HG03103 (cell line): ENCODE measurements around the gene RBFOX1.

Experiments used
- ATAC-seq: cut with Tn5 transposase; IDR thresholded peaks from one replicate; pipeline ENCODE4 v1.9.1; 2021; ENCODE audit warnings: low read depth; ENCODE audit not compliant: unreplicated experiment

RBFOX1 gene

DNA sequence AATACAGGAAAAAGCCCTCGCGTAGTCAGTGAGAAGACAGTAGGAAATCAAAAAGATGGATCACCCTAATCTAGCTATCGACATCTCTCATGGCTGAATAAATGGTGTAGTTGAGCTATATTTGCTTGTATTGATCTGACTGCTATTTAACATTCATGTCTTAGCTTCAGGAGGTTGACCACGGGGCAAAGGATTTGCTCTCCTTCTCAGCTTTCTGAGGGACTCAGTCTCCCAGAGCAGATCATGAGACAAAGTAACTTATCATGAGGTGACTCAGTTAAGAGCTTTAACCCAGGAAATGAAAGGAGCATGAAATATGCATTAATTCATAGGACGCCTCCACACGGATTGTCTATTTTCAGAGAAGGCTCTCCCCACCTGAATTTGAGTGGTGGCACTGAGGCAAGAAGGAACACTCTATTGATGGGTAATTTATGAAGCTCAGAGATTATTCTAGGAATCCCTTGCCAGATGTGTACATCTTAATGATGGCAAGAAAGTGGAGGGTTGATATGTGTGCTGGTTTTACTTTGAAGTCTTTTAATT is 608 bp downstream of the RBFOX1 start:
- ATAC-seq, result no peak

GRCh38 chr16:7334801-7335560 is 2.3 kb downstream of the RBFOX1 start:
- no peak for ATAC-seq

DNA sequence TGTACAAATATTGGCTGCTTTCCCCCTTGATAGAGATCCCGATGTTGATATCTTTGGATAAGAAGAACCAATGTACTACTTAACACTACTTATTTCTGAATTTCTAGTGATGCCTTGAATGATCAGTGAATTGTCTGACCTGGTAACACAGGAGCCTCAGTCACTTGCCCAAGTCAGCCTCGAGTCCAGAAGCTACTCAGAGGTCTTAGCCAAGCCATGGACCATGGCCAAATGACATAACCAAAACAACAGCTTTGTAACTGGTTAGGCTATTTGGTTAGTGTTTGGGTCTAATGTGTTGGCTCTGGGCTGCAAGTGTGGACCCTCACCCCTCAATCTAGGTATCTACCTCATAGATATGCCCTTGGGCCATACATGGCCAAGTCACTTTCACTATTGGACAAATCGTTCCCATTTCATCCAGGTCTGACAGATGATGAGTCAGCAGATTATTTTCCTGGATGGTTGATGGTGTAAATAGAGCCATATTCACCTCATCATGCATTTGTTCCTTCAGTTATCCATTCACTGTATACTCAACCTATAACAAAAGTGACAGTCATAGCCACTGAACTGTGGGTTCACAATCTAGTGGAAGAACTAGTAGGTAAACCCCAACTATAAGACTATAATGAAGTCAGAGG is 3.5 kb downstream of the RBFOX1 start:
- no peak for ATAC-seq

- no peak for ATAC-seq
Observed at GRCh38 chr16:7336742-7337141, 4.1 kb downstream of the RBFOX1 start.

GRCh38 chr16:7338826-7339225 is 6.2 kb downstream of the RBFOX1 start:
- no peak for ATAC-seq

GRCh38 chr16:7339700-7340099 is 7.1 kb downstream of the RBFOX1 start:
- ATAC-seq, result no peak

DNA sequence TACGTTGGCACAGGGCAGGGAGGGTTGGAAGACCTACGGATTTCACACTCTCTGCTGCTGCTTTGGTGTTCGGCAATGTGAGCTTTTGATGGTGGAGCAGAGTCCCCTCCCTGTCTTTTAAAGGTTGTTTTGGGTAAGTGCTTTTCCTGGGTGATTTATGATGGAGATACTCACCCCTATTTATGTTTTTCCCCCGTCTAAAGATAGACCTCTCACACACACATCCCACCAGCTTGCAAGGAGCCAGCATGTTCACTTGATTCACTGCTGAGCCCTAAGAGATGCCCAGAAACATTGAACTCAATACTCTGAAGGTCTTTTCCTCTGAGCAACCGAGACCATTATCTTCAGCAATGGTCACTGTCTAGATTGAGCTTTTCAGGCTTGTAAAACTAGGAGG is 8.3 kb downstream of the RBFOX1 start:
- ATAC-seq, result no peak

- ATAC-seq, result no peak
Observed at GRCh38 chr16:7342598-7342997, 10.0 kb downstream of the RBFOX1 start.

DNA sequence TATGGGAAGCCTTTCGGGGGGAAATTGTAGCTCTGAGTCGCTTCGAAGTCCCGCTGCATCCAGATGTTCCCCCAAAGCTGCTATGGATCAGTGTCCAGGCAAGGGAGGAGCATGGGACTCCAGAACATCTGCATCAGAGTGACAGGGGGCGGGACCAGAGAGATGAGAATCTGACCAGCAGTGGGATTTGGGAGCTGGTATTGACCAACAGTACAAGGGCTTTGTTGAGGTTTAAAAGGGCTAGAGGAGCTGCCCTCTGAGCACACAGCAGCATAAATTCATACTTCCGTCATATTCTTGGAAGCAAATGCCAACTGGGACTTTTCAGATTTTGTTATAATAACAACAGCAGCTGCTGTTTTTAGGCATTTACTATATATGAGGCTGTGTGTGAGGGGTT is 10.6 kb downstream of the RBFOX1 start:
- ATAC-seq, result no peak

DNA sequence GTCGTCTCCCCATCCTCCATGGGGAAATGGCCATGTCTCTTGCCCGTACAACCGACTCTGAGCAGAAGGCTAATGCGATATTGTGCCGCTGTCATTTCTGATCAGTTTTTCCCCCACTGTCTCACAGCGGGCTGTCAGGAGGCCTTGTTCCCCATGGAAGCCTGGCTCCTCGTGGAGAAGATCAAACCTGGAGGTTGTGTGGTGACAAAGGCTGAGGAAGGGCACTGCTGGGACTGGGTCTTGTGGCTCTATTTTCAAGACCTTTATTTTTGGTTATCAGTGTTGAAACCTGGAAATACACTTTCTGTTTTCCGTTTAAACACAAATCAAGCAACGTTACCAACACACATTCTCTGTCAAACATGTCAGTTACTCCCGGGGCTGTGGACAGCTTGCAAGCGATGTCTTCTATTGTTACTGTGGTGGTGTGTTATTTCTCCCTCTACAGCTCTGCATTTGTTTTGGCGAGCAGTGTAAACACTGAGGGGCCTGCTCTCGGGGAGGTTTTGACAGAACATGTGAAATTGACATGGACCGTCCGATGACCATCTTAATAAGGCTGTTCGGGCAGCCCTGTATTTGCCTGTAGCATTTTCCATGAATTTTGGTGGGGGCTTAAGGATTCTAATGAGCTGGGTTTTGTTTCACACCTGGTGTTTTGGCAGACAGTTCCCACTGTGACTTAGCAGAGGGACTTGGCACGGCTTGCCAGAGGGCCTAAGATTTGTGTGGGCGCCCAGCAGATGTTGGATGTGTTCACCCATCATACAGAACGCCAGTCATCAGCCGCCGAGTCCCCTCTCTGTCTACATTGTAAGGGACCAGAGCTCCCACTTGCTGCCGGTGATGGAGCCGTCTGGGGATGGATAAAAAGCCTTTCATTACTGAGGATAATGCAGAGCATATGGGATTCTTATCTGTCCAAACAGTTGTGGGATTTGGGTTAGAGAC is 12.5 kb downstream of the RBFOX1 start:
- no peak for ATAC-seq

DNA sequence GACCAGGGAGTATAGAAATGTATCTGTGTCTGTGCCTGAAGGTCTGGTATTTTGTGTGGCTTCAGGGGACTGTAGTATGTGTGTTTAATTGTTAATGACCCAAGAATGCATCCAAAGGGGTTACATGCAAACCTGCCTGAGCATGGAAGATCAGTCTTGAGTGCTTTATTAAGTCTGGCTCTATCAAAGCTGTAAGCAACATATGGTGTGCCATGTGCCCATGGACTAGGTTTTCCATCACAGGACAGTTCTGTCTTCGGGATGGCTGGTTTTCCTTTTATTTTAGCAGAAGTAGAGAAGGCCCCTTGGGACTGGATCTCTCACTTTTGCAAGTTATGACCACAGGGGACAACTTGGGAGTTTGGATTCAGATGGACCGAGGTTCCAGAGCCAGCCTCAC is 18.2 kb downstream of the RBFOX1 start:
- ATAC-seq, result no peak

GRCh38 chr16:7351610-7352510 is 19.2 kb downstream of the RBFOX1 start:
- no peak for ATAC-seq

DNA sequence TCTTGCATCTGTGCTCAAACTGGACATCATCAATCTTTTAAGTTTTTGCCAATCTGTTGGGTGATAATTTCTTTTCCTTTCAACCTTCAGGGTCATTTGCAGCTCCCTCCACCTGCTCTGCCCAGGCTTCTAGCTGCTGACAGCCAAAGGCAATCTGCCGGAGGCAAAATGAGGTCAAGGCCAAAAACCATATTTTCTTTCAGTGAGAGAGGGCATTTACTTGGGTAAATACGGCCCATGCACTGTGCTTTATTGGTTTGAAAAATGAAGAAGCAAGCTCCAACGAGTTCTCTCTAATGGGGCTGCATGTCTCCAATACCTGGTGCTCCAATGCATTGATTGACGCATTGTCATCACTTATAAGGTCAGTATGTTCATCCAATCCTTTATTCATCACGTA is 23.1 kb downstream of the RBFOX1 start:
- no peak for ATAC-seq

DNA sequence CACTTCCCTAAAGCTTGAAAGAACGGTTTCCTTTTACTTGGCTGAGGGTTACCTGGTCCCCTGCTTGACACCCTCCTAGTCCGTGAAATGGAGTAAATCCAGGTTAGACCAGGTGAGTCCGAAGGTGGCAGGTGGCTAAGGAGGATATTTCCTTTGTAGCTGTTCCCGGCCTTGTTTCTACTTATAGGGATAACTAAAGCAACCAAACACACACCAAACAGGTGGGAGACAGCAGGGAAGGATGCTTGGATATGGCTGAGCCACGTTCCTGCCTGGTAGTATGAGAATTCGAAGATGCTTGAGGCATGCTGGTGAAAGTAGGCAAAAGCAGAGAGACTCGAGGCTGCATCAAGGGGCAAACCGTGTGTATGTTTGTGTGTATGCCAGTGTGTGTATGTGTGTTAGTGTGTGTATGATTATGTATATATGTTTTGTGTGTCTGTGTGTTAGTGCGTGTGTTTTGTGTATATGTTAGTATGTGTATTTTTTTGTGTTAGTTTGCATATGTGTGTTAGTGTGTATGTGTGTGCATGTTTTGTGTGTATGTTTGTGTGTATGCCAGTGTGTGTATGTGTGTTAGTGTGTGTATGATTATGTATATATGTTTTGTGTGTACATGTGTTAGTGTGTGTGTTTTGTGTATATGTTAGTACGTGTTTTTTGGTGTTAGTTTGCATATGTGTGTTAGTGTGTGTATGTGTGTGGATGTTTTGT is 28.9 kb downstream of the RBFOX1 start:
- ATAC-seq, result no peak

GRCh38 chr16:7362231-7362630 is 29.6 kb downstream of the RBFOX1 start:
- no peak for ATAC-seq

DNA sequence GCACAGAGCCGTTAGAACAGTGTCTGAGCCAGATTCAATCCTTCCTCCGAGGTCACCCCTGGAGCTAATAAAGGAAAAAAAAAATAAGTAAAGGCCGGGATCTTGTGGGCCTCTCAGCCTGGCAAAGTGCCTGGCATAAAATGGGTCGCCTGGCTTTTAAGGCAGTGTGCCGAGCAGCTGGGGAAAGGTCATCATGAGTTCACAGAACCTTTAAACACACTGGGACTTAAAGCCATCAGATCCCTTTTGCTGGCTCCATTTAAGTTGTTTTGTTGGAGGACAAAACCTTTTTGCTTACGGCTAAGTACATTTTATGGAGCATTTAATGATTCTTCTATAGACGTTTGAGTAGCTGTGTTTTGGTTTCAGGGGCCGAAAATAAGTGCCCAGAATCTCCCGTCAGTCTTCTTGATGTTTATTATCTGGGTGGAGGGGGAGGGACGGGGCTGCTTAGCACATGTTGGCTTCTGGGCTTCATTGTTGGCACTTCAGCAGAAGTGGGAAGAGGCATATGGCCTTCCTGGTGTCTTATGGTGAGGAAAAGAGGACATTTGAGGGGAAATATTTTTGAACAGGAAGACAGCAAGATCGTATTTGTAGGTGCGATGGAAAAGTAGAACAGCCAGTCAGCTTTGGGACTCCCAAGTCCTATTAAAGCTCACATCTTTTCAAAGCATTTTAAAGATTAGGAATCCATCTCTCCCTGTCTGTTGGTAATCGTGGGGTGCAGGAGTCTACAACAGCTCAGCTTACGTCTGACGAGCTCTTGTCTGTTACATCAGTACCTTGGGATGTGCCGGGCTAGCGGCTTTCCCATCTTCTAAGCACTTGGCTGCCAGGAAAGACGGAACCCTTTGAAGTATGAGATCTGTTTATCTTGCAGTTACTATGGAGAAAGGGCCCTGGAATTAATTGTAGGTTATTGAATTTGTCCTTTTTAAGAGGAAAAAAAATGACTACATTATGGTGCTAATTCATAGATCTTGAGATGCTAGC is 31.1 kb downstream of the RBFOX1 start:
- no peak for ATAC-seq

- ATAC-seq, result no peak
Observed at GRCh38 chr16:7366041-7366440, 33.4 kb downstream of the RBFOX1 start.
